C4-2B (cell line): ENCODE results near the gene TUBB4B.
"Not testable (repeated sequence)": the region's sequence is repeated elsewhere in the genome, so short reads cannot be mapped to it uniquely, and the experiment has no call there.

Experiments
- H3K27ac ChIP-seq: fragments of 450-650 bp; 2 replicates; pipeline ENCODE4 v1.5.1; 2017
- CTCF ChIP-seq: fragments of 450-650 bp; conservative IDR thresholded peaks from 2 replicates; pipeline ENCODE4 v1.5.1; 2017; ENCODE audit warnings: mild to moderate bottlenecking
- ZFX ChIP-seq: fragments of 450-650 bp; IDR thresholded peaks from 2 replicates; pipeline ENCODE4 v1.6.1; 2017

Gene TUBB4B

GRCh38 chr9:137254624-137255447 lies 13.7 kb downstream of the TUBB4B start, which contains the start of gene NELFB:
Gene NELFB, plus strand, starts transcription at chr9:137255327.
- no peak for TF ChIP-seq CTCF
- no peak for TF ChIP-seq ZFX
- peak within 1 kb of the TSS; percentile 90 for H3K27ac ChIP-seq

GRCh38 chr9:137255448-137256114 lies 14.5 kb downstream of the TUBB4B start:
- TF ChIP-seq ZFX, result peak; percentile 82; the same call in 1 of the 2 replicates
- no peak for TF ChIP-seq CTCF
- peak overlapping the region; percentile 90 for H3K27ac ChIP-seq

GRCh38 chr9:137256362-137256761 lies 15.3 kb downstream of the TUBB4B start:
- TF ChIP-seq CTCF (no peak), ZFX (no peak)
- peak overlapping the region; percentile 90 for H3K27ac ChIP-seq

GRCh38 chr9:137256856-137257255 lies 15.8 kb downstream of the TUBB4B start:
- TF ChIP-seq CTCF (no peak), ZFX (no peak)
- H3K27ac ChIP-seq, result no peak overlapping the region; the same call in 1 of the 2 replicates

GRCh38 chr9:137262173-137262908 lies 21.3 kb downstream of the TUBB4B start:
- H3K27ac ChIP-seq, result not testable (repeated sequence)
- peak; percentile 83 for TF ChIP-seq CTCF

- no peak overlapping the region; the same call in 1 of the 2 replicates for H3K27ac ChIP-seq
- no peak for TF ChIP-seq ZFX
- TF ChIP-seq CTCF, result no peak
Observed at GRCh38 chr9:137262909-137263285, 21.8 kb downstream of the TUBB4B start.
